MG63 (cell line): ENCODE measurements around the gene CHP1. TPM values are rescaled to one million over a fixed set of nuclear protein-coding genes. Genes with fewer than 3 reads are reported as not detected.
"Not testable (repeated sequence)": the region's sequence is repeated elsewhere in the genome, so short reads cannot be mapped to it uniquely, and the experiment has no call there.

Source experiments
- DNase-seq: peaks from one replicate; pipeline ENCODE4 v3.0.0-alpha.2; 2020
- H3K27me3 ChIP-seq: fragments of 250-450 bp; sonication (Bioruptor Pico); 2 replicates; pipeline ENCODE4 v1.5.1; 2020; ENCODE audit warnings: mild to moderate bottlenecking, moderate library complexity
- H3K36me3 ChIP-seq: fragments of 250-450 bp; sonication (Bioruptor Pico); 2 replicates; pipeline ENCODE4 v1.5.1; 2020; ENCODE audit warnings: mild to moderate bottlenecking, moderate library complexity
- H3K4me3 ChIP-seq: fragments of 250-450 bp; sonication (Bioruptor Pico); 2 replicates; pipeline ENCODE4 v1.5.1; 2020; ENCODE audit warnings: mild to moderate bottlenecking, moderate library complexity
- H3K9me3 ChIP-seq: fragments of 250-450 bp; sonication (Bioruptor Pico); 2 replicates; pipeline ENCODE4 v1.5.1; 2020; ENCODE audit warnings: mild to moderate bottlenecking, moderate library complexity
- total RNA-seq: library from RNA; depleted of rRNA; stranded (reverse); fragments of >200 nt; shearing (Covaris generic); gene quantifications from 2 replicates; pipeline ENCODE4 v1.2.3, GENCODE V29; 2014; ENCODE audit warnings: low replicate concordance; rRNA removed

The CHP1 gene
- 65.9 and 88.1 TPM in 2 replicates for total RNA-seq

DNA sequence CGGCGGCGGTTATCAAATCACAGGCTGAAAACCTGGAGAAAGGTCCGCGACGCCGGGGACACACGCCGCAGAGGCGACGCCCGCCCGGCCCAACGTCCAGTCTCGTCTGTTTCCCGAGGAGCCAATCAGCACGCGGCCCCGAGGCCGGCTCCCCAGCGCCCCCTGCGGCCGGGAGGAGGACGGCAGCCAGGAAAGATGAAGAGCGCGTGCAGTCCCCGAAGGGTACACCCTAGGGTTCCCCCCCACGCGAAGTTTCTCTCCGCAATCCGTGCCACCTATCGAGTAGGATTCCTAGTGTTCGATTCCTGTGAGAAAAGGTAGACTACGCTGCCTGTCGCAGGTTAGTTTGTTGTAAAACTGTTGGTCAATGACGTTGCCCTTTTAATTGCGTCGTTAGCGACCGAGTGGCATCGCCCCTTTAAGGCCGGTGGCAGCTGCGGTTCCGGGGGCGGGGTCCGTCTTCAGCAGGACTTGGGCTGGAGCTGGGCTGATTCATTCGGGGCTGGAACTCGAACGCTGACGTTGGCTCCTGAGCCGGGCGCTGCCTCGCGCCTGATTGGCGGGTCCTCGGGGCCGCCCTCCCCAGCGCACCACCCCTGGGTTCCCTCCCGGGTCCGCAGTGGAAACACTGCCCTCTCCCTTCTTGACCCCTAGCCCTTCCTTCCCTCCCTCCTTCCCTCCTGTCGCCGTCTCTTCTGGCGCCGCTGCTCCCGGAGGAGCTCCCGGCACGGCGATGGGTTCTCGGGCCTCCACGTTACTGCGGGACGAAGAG, at the start of gene CHP1, which contains the start of gene EXD1:
CHP1 (plus strand) TSS at position 619 of the 772 bp plus-strand sequence; CDS start at position 734, 115 bp downstream.
EXD1 (minus strand) TSS at position 108 of the 772 bp plus-strand sequence. CDS start 4,182 bp downstream, outside the sequence.
- peak; percentile 98 for DNase-seq
- no peaks in the 10 kb centered on the region for H3K27me3 ChIP-seq
- H3K36me3 ChIP-seq = no peaks in the 10 kb centered on the region; the same call in 1 of the 2 replicates
- H3K9me3 ChIP-seq = no peaks in the 10 kb centered on the region
- peak within 1 kb of the TSS; percentile 71 for H3K4me3 ChIP-seq

- DNase-seq = no peak
- Histone ChIP-seq H3K9me3 (no peaks in the 10 kb centered on the region), H3K36me3 (no peaks in the 10 kb centered on the region), H3K27me3 (no peaks in the 10 kb centered on the region), H3K4me3 (no peak overlapping the region)
These were observed 48.8 kb upstream of the CHP1 start for GRCh38 chr15:41182266-41182665.

- Histone ChIP-seq H3K36me3 (no peaks in the 10 kb centered on the region), H3K27me3 (no peaks in the 10 kb centered on the region), H3K4me3 (no peak overlapping the region), H3K9me3 (no peaks in the 10 kb centered on the region)
- no peak for DNase-seq
These were observed 47.5 kb upstream of the CHP1 start for GRCh38 chr15:41183581-41183980.

DNA sequence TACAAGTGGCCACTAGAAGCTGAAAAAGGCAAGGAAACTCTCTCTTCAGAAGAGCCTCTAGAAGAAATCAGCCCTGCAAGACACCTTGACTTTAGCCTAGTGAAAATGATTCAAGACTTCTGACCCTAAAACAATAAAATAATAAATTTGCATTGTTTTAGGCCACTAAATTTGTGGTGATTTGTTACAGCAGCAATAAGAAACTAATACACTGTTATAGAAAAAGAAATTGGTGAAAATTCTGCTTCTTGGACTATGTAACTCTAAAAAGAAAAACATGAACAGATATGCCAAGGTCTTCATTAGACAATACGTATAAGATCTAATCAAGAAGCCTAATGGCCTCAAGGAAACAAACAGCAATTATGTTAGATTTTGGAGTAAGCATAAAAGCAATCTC, 36.6 kb upstream of the CHP1 start:
- Histone ChIP-seq H3K27me3 (no peaks in the 10 kb centered on the region), H3K9me3 (no peaks in the 10 kb centered on the region), H3K4me3 (no peak overlapping the region), H3K36me3 (no peaks in the 10 kb centered on the region)
- no peak for DNase-seq

- H3K9me3 ChIP-seq = no peaks in the 10 kb centered on the region
- DNase-seq = no peak
- H3K4me3 ChIP-seq = no peak overlapping the region
- no peaks in the 10 kb centered on the region for H3K27me3 ChIP-seq
- no peaks in the 10 kb centered on the region for H3K36me3 ChIP-seq
These were observed 31.6 kb upstream of the CHP1 start for GRCh38 chr15:41199470-41199869.

GRCh38 chr15:41203395-41203794, 27.7 kb upstream of the CHP1 start:
- Histone ChIP-seq H3K9me3 (no peaks in the 10 kb centered on the region), H3K27me3 (no peaks in the 10 kb centered on the region), H3K4me3 (no peak overlapping the region), H3K36me3 (no peaks in the 10 kb centered on the region)
- DNase-seq = no peak

DNA sequence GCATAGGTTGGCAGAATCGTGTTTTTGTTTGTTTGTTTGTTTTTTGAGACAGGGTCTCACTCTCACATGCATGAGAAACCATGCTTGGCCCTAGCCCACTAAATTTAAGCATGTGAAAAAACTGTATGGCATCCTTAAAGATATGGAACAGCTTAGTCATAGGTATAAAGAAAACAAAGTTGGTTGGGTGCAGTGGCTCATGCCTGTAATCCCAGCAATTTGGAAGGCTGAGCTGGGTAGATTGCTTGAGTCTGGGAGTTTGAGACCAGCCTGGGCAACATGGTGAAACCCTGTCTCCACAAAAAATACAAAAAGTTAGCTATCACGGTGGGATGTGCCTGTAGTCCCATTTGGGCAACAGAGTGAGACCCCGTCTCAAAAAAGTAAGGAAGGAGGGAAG, 25.8 kb upstream of the CHP1 start:
- no peaks in the 10 kb centered on the region for H3K36me3 ChIP-seq
- H3K27me3 ChIP-seq = no peaks in the 10 kb centered on the region
- peak; percentile 31 for DNase-seq
- no peak overlapping the region for H3K4me3 ChIP-seq
- H3K9me3 ChIP-seq = no peaks in the 10 kb centered on the region

DNA sequence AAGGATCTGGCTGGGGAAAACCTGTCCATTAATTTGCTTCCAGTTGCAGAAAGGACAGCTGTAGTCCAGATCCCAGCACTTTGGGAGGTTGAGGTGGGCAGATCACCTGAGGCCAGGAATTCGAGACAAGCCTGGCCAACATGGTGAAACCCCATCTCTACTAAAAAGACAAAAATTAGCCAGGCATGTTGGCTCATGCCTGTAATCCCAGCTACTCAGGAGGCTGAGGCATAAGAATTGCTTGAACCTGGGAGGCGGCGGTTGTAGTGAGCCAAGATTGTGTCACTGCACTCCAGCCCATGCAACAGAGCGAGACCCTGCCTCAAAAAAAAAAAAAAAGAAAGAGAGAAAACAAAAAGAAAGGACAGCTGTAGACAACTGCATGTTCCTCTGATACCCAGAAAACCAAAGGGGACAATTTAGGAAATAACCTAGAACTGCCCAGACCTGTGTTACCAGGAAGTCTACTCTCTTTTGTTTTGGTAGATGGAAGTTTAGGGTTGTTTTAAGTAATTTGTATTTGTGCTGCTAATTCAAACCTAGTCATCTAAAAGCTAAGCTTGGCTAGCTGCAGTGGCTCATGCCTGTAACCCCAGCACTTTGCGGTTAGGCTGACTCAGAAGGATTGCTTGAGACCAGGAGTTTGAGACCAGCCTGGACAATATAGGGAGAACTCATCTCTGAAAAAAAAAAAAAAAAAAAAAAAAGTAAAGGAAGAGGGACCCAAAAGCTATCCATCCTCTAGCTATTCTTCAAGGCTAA, 23.2 kb upstream of the CHP1 start:
- DNase-seq = peak; percentile 80
- peaks cover 2% of the 10 kb centered on the region; the same call in 1 of the 2 replicates for H3K27me3 ChIP-seq
- H3K9me3 ChIP-seq = no peaks in the 10 kb centered on the region
- H3K4me3 ChIP-seq = no peak overlapping the region
- H3K36me3 ChIP-seq = no peaks in the 10 kb centered on the region

DNA sequence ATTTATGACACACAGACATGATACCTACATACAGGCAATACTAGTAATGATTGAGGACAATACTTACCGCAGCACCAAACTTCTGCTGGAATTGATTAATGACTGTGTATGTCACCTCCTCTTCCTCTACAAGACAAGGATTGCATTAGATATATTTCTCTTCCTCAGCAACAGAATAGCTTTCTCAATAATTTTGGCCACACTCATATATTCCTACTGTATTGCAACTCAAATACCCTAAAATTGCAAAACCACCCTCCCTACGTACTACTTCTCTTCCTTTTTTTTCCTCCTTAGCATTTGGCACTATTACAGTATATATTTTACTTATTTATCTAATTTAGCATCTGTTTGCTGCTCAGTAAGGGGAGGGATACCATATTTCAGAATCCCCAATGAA, 15.4 kb upstream of the CHP1 start:
- Histone ChIP-seq H3K27me3 (peaks cover 14% of the 10 kb centered on the region), H3K9me3 (no peaks in the 10 kb centered on the region), H3K36me3 (no peaks in the 10 kb centered on the region), H3K4me3 (no peak overlapping the region)
- DNase-seq = no peak

DNA sequence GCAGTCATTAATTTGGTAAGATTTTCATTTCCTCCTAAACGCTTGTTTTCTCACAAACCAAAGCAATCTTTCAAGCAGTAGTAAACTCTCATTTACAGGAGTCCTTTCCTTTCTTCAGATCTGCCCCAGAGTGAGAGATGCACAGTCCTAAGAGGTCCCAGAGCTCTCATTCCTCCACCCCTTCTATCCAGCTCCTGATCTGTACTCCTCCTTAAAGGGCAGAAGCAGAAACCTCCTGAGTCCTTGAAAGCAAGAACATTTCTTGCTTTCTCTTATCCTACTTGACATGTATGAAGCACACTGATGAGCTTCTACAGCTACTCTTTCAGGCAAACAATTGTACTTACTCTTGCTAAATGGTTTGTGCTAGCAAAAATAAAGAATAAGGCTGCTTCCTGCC, 12.2 kb upstream of the CHP1 start:
- no peak for DNase-seq
- Histone ChIP-seq H3K4me3 (no peak overlapping the region), H3K27me3 (peaks cover 11% of the 10 kb centered on the region; the same call in 1 of the 2 replicates), H3K36me3 (no peaks in the 10 kb centered on the region), H3K9me3 (no peaks in the 10 kb centered on the region)

DNA sequence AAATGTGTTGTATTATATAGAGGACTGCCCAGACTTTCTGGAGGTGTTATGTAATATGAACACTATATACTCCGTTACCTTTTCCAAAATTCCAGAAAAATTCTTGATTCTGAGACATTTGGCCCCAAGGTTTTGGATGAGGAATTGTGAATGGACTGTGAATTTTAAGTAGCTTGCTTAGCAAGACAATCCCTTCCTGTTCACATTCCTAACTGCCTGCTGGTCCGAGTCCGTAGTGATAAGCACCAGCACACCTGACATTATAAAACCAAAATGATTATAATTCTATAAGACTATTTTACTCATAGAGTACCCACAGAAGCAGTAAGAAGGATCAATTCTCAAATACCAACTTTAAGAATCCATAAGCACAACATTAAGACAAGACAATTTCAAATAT, 11.7 kb upstream of the CHP1 start:
- H3K27me3 ChIP-seq = peaks cover 11% of the 10 kb centered on the region; the same call in 1 of the 2 replicates
- no peak overlapping the region for H3K4me3 ChIP-seq
- DNase-seq = no peak
- no peaks in the 10 kb centered on the region for H3K36me3 ChIP-seq
- no peaks in the 10 kb centered on the region for H3K9me3 ChIP-seq

GRCh38 chr15:41230345-41230649, 771 bp upstream of the CHP1 start:
- Histone ChIP-seq H3K9me3 (no peaks in the 10 kb centered on the region), H3K36me3 (no peaks in the 10 kb centered on the region; the same call in 1 of the 2 replicates), H3K4me3 (peak overlapping the region; percentile 71), H3K27me3 (no peaks in the 10 kb centered on the region)
- no peak for DNase-seq

DNA sequence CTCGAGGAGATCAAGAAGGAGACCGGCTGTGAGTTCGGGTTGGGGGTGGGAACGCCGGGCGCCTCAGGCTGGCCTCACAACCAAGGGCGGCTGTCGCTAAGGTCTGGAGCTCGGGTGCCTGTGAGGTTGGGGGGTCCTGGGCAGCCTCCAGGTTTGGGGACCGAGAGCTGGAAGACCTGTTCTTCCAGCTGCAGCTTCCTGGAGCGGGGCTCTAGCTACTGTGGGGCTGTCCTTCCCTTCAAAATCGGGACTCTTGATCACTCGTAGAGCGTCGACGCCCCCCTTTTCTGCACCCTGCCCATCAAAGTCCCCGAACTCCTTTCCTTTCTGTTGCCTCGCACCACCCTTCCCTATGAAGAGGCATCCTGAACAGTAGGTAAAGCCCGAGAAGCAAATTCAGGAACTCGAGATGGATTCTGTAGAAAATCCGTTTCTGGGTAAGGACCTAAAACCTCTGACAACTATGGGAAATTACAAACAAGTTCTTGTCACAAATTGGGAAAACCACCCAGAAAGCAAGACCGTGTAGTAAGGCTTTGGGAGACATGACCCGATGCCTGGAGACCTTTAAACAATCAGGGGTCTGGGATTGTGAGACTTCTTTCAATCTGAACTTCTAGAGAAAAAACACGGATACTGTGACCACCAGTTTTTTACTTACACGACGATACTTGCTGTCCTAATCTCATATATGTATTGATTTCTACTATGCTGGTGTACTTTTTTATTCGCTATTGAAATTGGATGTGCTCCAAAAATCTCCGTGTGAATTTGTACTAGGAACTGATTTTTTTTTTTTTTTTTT, 556 bp downstream of the CHP1 start:
- H3K9me3 ChIP-seq = no peaks in the 10 kb centered on the region
- DNase-seq = no peak
- H3K36me3 ChIP-seq = no peaks in the 10 kb centered on the region; the same call in 1 of the 2 replicates
- peak overlapping the region; percentile 71 for H3K4me3 ChIP-seq
- no peaks in the 10 kb centered on the region for H3K27me3 ChIP-seq

DNA sequence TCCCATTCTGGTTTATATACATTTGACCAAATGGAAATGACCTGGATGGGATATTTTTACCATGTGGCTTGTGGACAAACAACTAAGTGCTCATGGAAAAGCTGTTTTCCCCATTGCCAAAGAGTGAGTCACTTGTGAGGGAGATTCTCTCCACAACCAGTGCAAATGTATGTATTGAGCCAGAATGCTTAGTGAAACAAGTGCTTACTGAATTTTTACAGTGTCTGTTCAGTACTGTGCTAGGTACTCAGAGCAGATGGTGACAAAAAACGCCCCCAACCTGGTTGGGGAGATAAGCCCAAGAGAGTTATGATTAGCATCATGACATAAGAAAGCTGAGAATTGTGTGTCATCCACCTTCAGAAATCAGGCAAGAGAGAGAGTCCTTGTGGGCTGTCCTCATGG, 2.3 kb downstream of the CHP1 start:
- Histone ChIP-seq H3K9me3 (no peaks in the 10 kb centered on the region), H3K36me3 (no peaks in the 10 kb centered on the region; the same call in 1 of the 2 replicates), H3K27me3 (no peaks in the 10 kb centered on the region), H3K4me3 (no peak overlapping the region)
- DNase-seq = peak; percentile 28

GRCh38 chr15:41235228-41235627, 4.2 kb downstream of the CHP1 start:
- H3K9me3 ChIP-seq, H3K4me3 ChIP-seq, H3K36me3 ChIP-seq, DNase-seq, H3K27me3 ChIP-seq: not testable (repeated sequence)

GRCh38 chr15:41235929-41236328, 4.9 kb downstream of the CHP1 start:
- no peak overlapping the region for H3K4me3 ChIP-seq
- H3K27me3 ChIP-seq = no peaks in the 10 kb centered on the region
- no peaks in the 10 kb centered on the region; the same call in 1 of the 2 replicates for H3K36me3 ChIP-seq
- H3K9me3 ChIP-seq = no peaks in the 10 kb centered on the region
- DNase-seq = no peak

GRCh38 chr15:41238100-41238499, 7.0 kb downstream of the CHP1 start:
- Histone ChIP-seq H3K36me3 (peaks cover 3% of the 10 kb centered on the region), H3K9me3 (no peaks in the 10 kb centered on the region), H3K4me3 (no peak overlapping the region), H3K27me3 (no peaks in the 10 kb centered on the region)
- DNase-seq = no peak
